Neural progenitor cell (in vitro differentiated cells): ENCODE measurements around the gene POU6F2.

ENCODE experiments used
- CTCF ChIP-seq: fragments of 200-600 bp; sonication (generic); IDR thresholded peaks from 2 replicates; pipeline ENCODE4 v1.5.1; 2017; ENCODE audit warnings: antibody characterized with exemption, mild to moderate bottlenecking
- EZH2 ChIP-seq: fragments of 200-600 bp; sonication (generic); IDR thresholded peaks from 2 replicates; pipeline ENCODE4 v1.6.1; 2017; ENCODE audit warnings: antibody characterized with exemption, mild to moderate bottlenecking, moderate library complexity

- TF ChIP-seq CTCF (no peak), EZH2 (no peak)
Observed at GRCh38 chr7:39321909-39322498, 344.3 kb downstream of the POU6F2 start.
